ENCODE results near the gene ASXL3. TPM values are rescaled to one million over a fixed set of nuclear protein-coding genes. Genes with fewer than 3 reads are reported as not detected.

The ASXL3 gene
- total RNA-seq, 1 experiment from 2014 or later, result 0.11 TPM

DNA sequence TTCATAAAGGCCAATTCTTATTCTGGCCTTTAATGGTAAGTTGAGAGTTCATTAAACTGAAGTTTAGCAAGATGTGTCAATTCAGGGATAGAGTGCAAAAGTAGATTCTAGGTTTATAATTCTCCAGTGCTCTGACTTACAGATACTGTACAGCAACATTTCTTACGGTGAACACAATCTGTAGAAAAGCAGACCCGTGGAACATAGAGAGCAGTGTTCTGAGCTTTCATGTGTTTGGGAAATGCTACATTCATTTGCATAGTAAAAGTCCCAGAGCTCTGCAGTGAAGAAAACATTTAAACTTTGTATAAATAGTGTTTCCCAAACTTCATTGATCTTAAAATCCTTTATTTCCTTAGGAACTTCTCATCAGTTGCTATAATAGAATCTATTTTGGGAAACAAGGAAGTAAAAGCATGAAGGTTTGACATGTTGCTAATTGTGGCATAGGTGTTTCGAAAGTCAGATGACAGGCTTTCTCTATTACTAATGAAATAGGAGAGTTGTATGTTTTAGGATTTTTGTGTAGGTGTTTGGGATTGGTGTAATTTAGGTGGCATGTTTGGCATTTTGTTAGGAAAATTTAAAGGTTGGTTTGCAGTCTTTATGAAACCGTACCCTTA is 138.2 kb downstream of the ASXL3 start:
- no peak overlapping the region for H3K4me3 ChIP-seq (ENCODE audit: low read depth, low read length, poor library complexity, severe bottlenecking)
- intact Hi-C loops (cut with micrococcal nuclease; ENCODE audit: unreplicated experiment), result no loop called here
- no peaks in the 10 kb centered on the region for H3K27me3 ChIP-seq (replicated peaks; ENCODE audit: insufficient read depth, low read depth, low read length, poor library complexity)
- POLR2A ChIA-PET (ENCODE audit: low non-redundant PET), result no interaction called here
- BruUV-seq (replicated peaks), result no TSS peak
- CTCF ChIA-PET, result no interaction called here
- no peak overlapping the region for H3K27ac ChIP-seq (ENCODE audit: low read depth, low read length, poor library complexity, severe bottlenecking)
- DNase-seq (ENCODE audit: low spot score), result no peak
- no peak for TF ChIP-seq EZH2 (IDR thresholded peaks at IDR 0.05; ENCODE audit: borderline replicate concordance, low read depth, low read length, poor library complexity, severe bottlenecking)
- TF ChIP-seq, protein P1, sequence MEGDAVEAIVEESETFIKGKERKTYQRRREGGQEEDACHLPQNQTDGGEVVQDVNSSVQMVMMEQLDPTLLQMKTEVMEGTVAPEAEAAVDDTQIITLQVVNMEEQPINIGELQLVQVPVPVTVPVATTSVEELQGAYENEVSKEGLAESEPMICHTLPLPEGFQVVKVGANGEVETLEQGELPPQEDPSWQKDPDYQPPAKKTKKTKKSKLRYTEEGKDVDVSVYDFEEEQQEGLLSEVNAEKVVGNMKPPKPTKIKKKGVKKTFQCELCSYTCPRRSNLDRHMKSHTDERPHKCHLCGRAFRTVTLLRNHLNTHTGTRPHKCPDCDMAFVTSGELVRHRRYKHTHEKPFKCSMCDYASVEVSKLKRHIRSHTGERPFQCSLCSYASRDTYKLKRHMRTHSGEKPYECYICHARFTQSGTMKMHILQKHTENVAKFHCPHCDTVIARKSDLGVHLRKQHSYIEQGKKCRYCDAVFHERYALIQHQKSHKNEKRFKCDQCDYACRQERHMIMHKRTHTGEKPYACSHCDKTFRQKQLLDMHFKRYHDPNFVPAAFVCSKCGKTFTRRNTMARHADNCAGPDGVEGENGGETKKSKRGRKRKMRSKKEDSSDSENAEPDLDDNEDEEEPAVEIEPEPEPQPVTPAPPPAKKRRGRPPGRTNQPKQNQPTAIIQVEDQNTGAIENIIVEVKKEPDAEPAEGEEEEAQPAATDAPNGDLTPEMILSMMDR (conservative IDR thresholded peaks at IDR 0.05; ENCODE audit: low read depth, low read length), result no peak
- H3K9me3 ChIP-seq (ENCODE audit: low read depth, low read length, poor library complexity, severe bottlenecking), result no peaks in the 10 kb centered on the region
- no peaks in the 10 kb centered on the region for H3K4me1 ChIP-seq (ENCODE audit: insufficient read depth, low read length, poor library complexity, severe bottlenecking)
- no peaks in the 10 kb centered on the region for H3K36me3 ChIP-seq (ENCODE audit: insufficient read depth, low read length, poor library complexity, severe bottlenecking)

DNA sequence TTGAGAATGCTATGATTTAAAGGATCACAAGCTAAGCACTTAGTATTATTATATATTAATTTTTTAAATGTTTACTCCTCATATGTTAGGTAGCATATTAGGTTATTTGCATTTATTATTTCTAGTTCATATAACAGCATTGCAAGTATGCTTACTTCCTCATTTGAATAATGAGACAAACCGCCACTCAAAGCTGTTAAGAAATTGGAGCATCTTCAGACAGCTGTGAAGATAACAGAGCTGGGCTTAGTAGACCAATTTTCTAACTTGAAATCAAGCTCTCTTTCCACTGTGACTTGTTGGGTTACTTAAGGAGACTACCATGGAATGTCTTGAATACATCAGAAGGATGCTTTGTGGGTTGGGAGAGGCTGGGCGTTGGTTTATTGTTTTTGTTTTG is 139.3 kb downstream of the ASXL3 start:
- H3K9me3 ChIP-seq (ENCODE audit: low read depth, low read length, poor library complexity, severe bottlenecking), result no peaks in the 10 kb centered on the region
- no peak for DNase-seq (ENCODE audit: low spot score)
- no TSS peak for BruUV-seq (replicated peaks)
- H3K4me1 ChIP-seq (ENCODE audit: insufficient read depth, low read length, poor library complexity, severe bottlenecking), result no peaks in the 10 kb centered on the region
- no peaks in the 10 kb centered on the region for H3K27me3 ChIP-seq (replicated peaks; ENCODE audit: insufficient read depth, low read depth, low read length, poor library complexity)
- ChIA-PET POLR2A (ENCODE audit: low non-redundant PET) (no interaction called here), CTCF (no interaction called here)
- no peak overlapping the region for H3K27ac ChIP-seq (ENCODE audit: low read depth, low read length, poor library complexity, severe bottlenecking)
- no peak overlapping the region for H3K4me3 ChIP-seq (ENCODE audit: low read depth, low read length, poor library complexity, severe bottlenecking)
- H3K36me3 ChIP-seq (ENCODE audit: insufficient read depth, low read length, poor library complexity, severe bottlenecking), result no peaks in the 10 kb centered on the region
- intact Hi-C loops (cut with micrococcal nuclease; ENCODE audit: unreplicated experiment), result no loop called here
- TF ChIP-seq, protein P1 (conservative IDR thresholded peaks at IDR 0.05; ENCODE audit: low read depth, low read length), result no peak
- no peak for TF ChIP-seq EZH2 (IDR thresholded peaks at IDR 0.05; ENCODE audit: borderline replicate concordance, low read depth, low read length, poor library complexity, severe bottlenecking)

DNA sequence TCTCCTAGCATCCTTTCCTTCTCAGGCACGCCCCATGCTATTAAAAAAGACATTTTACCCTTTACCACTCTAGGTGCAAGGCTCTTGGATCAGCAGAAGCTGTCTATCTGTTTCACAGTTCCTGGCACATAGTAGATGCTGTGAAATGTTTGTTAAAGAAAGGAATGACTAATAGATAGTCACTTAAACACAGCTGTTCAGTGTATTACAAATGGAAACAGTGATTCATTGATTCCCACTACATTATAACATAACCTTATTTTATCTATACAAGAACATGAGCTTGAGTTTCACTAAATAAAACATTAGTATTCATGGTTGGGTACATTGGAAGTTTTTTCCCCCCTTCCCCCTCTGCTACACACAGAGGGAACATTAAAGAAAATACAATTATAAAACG is 142.1 kb downstream of the ASXL3 start:
- TF ChIP-seq, protein P1 (conservative IDR thresholded peaks at IDR 0.05; ENCODE audit: low read depth, low read length), result no peak
- TF ChIP-seq EZH2 (IDR thresholded peaks at IDR 0.05; ENCODE audit: borderline replicate concordance, low read depth, low read length, poor library complexity, severe bottlenecking), result no peak
- POLR2A ChIA-PET (ENCODE audit: low non-redundant PET), result no interaction called here
- no peaks in the 10 kb centered on the region for H3K27me3 ChIP-seq (replicated peaks; ENCODE audit: insufficient read depth, low read depth, low read length, poor library complexity)
- BruUV-seq (replicated peaks), result no TSS peak
- no peak overlapping the region for H3K27ac ChIP-seq (ENCODE audit: low read depth, low read length, poor library complexity, severe bottlenecking)
- no peak for DNase-seq (ENCODE audit: low spot score)
- H3K4me1 ChIP-seq (ENCODE audit: insufficient read depth, low read length, poor library complexity, severe bottlenecking), result no peaks in the 10 kb centered on the region
- no peak overlapping the region for H3K4me3 ChIP-seq (ENCODE audit: low read depth, low read length, poor library complexity, severe bottlenecking)
- intact Hi-C loops (cut with micrococcal nuclease; ENCODE audit: unreplicated experiment), result no loop called here
- CTCF ChIA-PET, result interaction anchor here (0.6 kb wide), 1 partner anchor 1691 kb away, joined by 3 read pairs; no protein-coding TSS in a partner anchor
- H3K9me3 ChIP-seq (ENCODE audit: low read depth, low read length, poor library complexity, severe bottlenecking), result no peaks in the 10 kb centered on the region
- no peaks in the 10 kb centered on the region for H3K36me3 ChIP-seq (ENCODE audit: insufficient read depth, low read length, poor library complexity, severe bottlenecking)
